Ammon's horn (tissue), 1 donor: Measurements from ENCODE around the gene ATP8A1.
A peak's percentile ranks its signal among the peaks of the same experiment; 100 is the strongest.
"Not testable (repeated sequence)": the region's sequence is repeated elsewhere in the genome, so short reads cannot be mapped to it uniquely, and the experiment has no call there.

Experiments used
- DNase-seq: peaks from one replicate; pipeline ENCODE4 v3.0.0-alpha.2; 2016; ENCODE audit warnings: low spot score

The ATP8A1 gene

DNA sequence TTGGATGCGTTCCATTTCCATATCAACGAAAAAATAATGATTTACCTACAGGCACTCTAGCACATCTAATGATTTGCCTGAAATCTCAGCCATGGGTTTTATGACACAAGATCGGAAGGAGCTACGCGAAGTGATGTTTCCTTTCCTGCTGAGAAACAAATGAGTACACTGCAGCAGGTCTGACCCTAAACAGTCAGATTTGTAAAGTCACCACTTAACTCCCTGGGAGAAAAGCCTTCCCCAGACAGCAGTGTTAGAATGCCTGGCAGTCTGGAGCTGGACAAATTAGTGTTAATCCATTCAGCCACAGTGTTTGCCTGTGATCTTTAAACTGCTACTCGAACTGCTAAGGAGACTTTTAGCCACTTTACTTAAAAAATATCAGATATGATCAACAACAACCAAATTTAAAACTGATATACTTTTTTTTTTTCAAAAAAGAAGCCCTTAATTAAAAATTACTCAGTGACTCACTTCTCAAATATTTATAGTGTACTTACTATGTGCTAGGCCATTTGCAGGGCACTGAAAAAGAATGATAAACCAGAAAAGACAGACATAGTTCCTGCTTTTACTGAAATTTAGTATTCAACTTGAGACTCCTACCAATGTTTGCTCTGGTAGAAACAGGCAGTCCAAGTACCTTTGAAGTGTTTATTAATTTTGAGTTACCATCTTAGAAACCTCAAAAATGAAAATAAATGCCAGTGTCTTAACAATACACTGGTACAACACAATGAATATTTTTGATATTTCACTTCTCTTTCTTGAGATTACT, 155.1 kb downstream of the ATP8A1 start:
- DNase-seq = no peak

- no peak for DNase-seq
These were observed 158.9 kb downstream of the ATP8A1 start for GRCh38 chr4:42498040-42498439.

- DNase-seq = no peak
These were observed 159.6 kb downstream of the ATP8A1 start for GRCh38 chr4:42497142-42497910.

DNA sequence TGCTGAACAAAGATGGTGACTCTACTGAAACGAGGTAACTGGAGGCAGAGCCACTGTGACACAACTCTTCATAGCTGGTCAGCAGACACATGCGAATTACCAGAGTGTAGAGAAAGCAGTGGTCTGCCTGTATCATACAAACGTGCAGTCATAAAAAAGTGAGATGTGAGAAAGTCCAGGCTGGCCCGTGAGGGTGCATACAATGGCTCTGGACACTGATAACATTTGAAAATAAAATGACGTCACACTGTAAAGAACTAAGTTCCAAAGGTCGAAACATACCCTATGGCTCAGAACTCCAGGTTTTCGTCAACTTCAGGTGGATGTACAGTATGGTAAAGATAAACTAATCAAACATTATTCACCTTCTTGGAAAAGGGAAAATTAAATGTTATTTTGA, 163.9 kb downstream of the ATP8A1 start:
- DNase-seq = no peak

DNA sequence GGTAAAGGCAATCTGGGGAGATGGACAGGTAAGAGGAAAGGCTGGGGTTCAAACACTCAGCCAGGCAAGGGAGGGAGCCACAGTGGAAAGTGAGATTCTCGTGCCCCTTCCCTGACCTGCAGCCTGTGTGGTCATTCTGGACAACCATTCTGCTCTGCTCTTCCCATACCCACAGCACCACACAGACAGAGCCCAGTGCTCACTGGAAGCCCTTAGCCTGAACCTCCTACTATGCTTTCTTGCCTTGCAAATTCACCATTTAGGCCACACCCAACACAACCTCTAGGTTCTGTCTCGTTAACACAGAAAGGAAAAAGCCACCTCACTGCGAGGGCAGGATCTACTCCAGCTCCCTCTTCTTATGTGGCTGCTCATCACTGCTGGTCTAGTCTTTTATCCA, 166.9 kb downstream of the ATP8A1 start:
- DNase-seq = no peak

- no peak for DNase-seq
These were observed 167.8 kb downstream of the ATP8A1 start for GRCh38 chr4:42489095-42489494.

DNA sequence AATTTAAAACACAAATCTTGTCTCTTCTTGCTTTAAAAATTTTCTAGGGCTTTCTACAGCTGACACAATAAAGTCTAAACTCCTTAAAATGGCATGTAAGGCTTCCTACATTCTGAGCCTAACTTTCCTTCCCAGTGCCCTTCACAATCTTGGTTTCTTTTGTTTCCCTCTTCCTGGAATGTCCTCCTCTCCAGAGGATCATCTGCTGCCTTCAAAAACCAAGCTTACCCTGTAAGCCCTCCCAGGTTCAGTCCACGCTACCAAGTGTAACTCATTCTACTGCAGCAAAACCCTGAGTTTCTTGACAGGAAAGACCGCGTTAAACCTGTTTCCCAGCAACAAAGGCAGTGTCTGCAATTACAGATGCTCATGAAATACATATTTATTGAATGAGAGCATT, 168.4 kb downstream of the ATP8A1 start:
- no peak for DNase-seq

GRCh38 chr4:42488114-42488513, 168.8 kb downstream of the ATP8A1 start:
- DNase-seq = no peak

DNA sequence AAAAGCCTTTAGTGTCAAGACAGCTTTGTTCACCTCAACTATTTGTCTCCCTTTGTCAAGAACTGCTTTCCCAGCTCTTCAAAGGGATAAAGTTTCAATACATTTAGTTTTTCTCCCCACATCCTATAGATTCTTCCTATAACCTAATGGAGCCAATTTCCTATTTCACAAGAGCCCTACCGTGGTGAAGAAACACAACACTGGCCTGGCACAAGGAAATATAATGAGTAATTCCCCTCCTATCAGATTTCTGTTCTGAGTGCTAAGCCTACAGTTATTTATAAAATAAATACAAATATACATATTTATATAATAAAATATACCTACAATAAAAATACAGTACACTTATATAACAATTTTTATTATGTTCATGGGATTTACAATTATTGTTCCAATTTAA, 169.7 kb downstream of the ATP8A1 start:
- DNase-seq = no peak

GRCh38 chr4:42486156-42486555, 170.7 kb downstream of the ATP8A1 start:
- not testable (repeated sequence) for DNase-seq

- DNase-seq = no peak
These were observed 172.3 kb downstream of the ATP8A1 start for GRCh38 chr4:42484630-42485029.

- DNase-seq = peak; percentile 19
These were observed 173.2 kb downstream of the ATP8A1 start for GRCh38 chr4:42483426-42484379.

GRCh38 chr4:42482516-42483327, 174.2 kb downstream of the ATP8A1 start:
- no peak for DNase-seq

GRCh38 chr4:42480717-42481116, 176.2 kb downstream of the ATP8A1 start:
- DNase-seq = no peak

DNA sequence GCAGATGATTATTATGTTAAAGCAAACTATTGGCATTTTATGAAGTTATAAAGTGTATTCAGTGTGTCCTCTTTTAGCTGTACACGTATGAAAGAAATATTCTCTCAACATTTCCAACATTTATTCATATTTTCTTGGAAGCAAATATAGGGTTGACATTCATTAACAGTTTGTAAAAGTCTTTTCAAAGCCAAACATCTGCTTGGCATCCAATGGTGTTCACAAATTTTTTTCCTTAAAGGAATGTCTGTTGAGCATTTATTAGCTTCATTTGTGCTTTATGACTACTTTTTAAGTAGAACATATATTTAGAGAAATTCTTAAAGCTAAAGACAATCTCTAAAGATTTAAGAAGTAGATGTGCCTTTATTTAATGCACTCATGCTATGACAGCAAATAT, 176.6 kb downstream of the ATP8A1 start:
- no peak for DNase-seq

DNA sequence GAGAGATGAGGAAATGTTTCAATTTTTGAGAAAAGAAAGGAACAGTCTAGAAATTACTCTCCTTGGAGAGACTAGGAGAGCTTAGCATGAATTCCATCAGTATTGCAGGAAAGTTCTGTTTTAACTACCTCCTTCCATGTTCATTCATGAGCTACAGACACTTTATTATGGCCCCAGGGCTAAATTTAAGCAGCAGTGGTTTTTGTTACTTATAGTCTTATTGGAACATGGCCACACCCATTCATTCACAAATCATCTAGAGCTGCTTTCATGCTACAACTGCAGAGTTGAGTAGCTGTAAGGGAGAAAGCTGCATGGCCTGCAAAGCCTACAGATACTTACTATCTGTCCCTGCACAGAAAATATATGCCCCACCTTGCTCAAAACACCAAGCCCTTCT, 178.0 kb downstream of the ATP8A1 start:
- DNase-seq = no peak

DNA sequence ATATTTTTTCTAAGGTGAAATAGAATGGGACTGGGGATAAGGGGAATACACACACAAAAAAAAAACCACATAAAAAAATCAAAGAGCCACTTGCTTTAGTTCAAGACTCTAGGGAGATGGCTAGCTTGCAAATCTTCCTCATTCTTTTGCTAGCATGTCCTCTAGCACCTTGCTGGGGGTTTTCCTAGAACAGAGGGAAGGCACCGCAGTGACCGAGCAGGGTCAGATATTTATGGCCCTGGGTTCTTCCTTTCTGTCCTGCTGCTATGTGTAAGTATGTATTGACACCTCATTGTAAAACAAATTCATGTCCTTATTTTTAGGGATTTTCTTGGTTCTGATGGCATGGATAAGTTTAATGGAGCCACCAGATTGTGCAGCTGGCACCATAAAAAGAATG, 178.4 kb downstream of the ATP8A1 start:
- no peak for DNase-seq

DNA sequence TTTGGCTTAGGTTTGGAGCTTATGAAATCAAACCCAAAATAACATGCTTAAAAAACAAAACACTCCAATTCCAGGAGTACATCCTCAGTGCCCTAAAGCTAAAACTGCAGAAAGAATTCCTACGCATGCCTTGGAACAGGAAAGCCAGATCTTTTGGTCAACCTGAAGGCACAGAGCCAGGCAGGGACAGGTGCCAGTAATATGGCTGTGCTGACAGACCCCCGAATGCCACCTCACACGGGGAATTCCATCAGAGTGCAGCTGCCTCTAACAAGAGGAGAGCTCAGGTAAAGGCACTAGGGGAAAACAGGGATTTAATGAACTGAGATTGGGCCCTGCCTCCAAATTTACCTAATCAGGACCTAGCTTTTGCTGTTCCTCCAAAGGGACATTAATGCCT, 182.5 kb downstream of the ATP8A1 start:
- DNase-seq = no peak

GRCh38 chr4:42473071-42473684, 183.7 kb downstream of the ATP8A1 start:
- no peak for DNase-seq

DNA sequence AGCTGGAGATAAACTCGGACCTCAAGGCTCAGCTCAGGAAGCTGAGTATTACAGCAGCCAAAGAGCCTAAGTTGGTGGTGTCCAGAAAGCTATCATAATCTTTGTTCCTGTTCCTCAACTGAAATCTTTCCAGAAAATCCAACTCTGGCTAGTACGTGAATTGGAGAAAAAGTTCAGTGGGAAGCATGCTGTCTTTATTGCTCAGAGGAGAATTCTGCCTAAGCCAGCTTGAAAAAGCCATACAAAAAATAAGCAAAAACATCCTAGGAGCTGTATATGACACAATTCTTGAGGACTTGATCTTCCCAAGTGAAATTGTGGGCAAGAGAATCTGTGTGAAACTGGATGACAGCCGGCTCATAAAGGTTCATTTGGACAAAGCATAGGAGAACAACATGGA, 185.0 kb downstream of the ATP8A1 start:
- no peak for DNase-seq

DNA sequence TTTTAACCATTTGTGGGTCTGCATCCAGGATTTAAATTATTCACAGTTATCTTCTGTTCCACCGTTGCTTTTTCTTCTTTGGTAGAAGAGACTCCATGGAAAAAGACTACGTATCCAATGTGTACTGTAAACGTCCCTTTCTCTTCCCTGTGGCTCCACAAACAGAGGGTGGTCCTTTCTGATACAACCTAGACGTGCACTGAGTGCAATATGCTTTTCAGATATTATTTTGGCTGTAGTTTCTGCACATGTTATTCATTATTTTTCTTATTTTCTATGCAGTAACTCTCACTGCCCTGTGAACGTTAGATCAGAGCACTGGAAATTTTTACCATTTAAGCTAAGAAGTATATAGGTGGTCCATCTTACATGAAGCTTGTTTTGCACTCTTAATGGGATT, 186.9 kb downstream of the ATP8A1 start:
- DNase-seq = no peak
